Osteoblast (primary cell): ENCODE data around the gene TMEM119. TPM values are rescaled to one million over a fixed set of nuclear protein-coding genes. Genes with fewer than 3 reads are reported as not detected.

Experiments used
- DNase-seq: peaks from one replicate; pipeline ENCODE4 v3.0.0; 2011; ENCODE audit warnings: low spot score, mixed read lengths; ENCODE audit not compliant: insufficient read length; ENCODE audit errors: missing footprints
- H2AFZ ChIP-seq: 2 replicates; pipeline ENCODE4 v1.6.0; 2011; ENCODE audit warnings: mild to moderate bottlenecking, low read length
- H3K27ac ChIP-seq: 2 replicates; pipeline ENCODE4 v1.5.1; 2011; ENCODE audit warnings: mild to moderate bottlenecking, low read depth, low read length, moderate library complexity
- H3K27me3 ChIP-seq: 2 replicates; pipeline ENCODE4 v1.6.0; 2012; ENCODE audit warnings: mild to moderate bottlenecking, control low read depth, inconsistent platforms, low read length, moderate library complexity; ENCODE audit not compliant: insufficient read depth
- H3K36me3 ChIP-seq: 2 replicates; pipeline ENCODE4 v1.5.1; 2011; ENCODE audit warnings: mild to moderate bottlenecking, low read length, control low read depth, moderate library complexity; ENCODE audit not compliant: insufficient read depth
- H3K4me1 ChIP-seq: 2 replicates; pipeline ENCODE4 v1.5.1; 2011; ENCODE audit warnings: mild to moderate bottlenecking, low read length, control low read depth, moderate library complexity; ENCODE audit not compliant: insufficient read depth
- H3K4me2 ChIP-seq: 2 replicates; pipeline ENCODE4 v1.6.0; 2011; ENCODE audit warnings: mild to moderate bottlenecking, low read length; ENCODE audit not compliant: insufficient read depth
- H3K4me3 ChIP-seq: fragments of 200-600 bp; sonication (generic); 3 replicates; pipeline ENCODE4 v1.5.1; 2012; ENCODE audit warnings: mild to moderate bottlenecking, low read length, inconsistent platforms; ENCODE audit not compliant: insufficient read depth
- H3K79me2 ChIP-seq: 2 replicates; pipeline ENCODE4 v1.6.0; 2012; ENCODE audit warnings: mild to moderate bottlenecking, low read length, control low read depth, inconsistent platforms; ENCODE audit not compliant: insufficient read depth
- H3K9me3 ChIP-seq: 2 replicates; pipeline ENCODE4 v1.5.1; 2011; ENCODE audit warnings: low read depth, low read length, control low read depth
- H4K20me1 ChIP-seq: 2 replicates; pipeline ENCODE4 v1.6.0; 2012; ENCODE audit warnings: mild to moderate bottlenecking, low read length, control low read depth; ENCODE audit not compliant: insufficient read depth
- total RNA-seq: library from RNA; depleted of rRNA; stranded (reverse); fragments of >200 nt; gene quantifications from 2 replicates; pipeline ENCODE4 v1.2.3, GENCODE V29; 2012
- TF ChIP-seq, protein P1 (sequence below): IDR thresholded peaks from 2 replicates; pipeline ENCODE4 v1.5.1; 2011; ENCODE audit warnings: mild to moderate bottlenecking, low read depth, low read length, moderate library complexity; ENCODE audit errors: extremely low read depth

The TMEM119 gene, protein sequence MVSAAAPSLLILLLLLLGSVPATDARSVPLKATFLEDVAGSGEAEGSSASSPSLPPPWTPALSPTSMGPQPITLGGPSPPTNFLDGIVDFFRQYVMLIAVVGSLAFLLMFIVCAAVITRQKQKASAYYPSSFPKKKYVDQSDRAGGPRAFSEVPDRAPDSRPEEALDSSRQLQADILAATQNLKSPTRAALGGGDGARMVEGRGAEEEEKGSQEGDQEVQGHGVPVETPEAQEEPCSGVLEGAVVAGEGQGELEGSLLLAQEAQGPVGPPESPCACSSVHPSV
- total RNA-seq: 359 and 362 TPM in 2 replicates

DNA sequence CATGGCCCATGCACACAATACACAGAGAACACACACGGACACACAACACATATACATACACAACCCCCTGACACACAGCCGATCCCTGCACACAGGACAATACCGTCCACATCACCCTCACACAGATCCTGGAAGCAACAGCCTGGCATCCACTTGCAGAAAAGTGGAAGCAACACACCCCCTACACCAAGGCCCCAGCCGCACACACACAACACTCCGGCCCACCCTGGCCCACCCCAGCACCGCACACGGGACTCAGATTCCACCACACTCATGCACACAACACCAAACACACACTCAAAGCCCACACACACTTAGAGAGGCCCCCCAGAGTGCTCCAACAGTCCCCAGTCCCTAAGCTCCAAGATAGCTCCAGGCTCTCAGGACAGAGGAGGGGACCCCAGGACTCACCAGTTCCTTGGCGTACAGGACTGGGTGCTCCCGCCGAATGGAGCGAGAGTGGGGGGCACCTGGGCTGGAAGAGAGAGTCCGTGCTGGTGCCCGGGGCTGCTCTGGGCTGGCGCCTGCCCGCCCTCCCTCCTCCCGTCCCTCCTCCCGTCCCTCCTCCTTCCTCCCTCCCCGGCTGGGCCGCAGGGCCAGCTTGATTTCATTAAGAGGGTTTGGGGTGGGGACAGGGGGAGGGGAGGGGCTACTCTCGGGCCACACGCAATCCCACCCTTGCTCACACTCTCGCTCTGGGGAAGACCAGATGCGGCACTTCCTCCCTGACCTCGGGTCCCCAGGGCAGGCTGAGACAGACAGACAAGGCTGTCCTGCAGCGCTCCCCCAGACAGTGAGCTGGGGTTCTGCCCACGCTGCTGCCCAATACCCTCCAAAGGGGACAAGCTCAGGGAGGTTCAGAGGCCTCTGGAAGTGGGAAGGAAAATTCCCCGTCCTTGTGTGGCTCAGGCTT, at the start of gene TMEM119:
TSS of gene TMEM119 (minus strand) at position 526 of the 913 bp plus-strand sequence. CDS start 5,701 bp downstream, outside the sequence.
- DNase-seq: peak; percentile 95
- Histone ChIP-seq H3K79me2 (peaks cover 8% of the 10 kb centered on the region), H3K4me3 (peak within 1 kb of the TSS; percentile 72), H4K20me1 (peaks cover 3% of the 10 kb centered on the region), H3K27ac (peak within 1 kb of the TSS; percentile 56), H3K9me3 (no peaks in the 10 kb centered on the region), H3K4me2 (peak within 1 kb of the TSS; percentile 88), H3K27me3 (no peaks in the 10 kb centered on the region), H3K4me1 (peaks cover 8% of the 10 kb centered on the region), H3K36me3 (peaks cover 4% of the 10 kb centered on the region), H2AFZ (peak within 1 kb of the TSS; percentile 83)
- TF ChIP-seq, protein P1, sequence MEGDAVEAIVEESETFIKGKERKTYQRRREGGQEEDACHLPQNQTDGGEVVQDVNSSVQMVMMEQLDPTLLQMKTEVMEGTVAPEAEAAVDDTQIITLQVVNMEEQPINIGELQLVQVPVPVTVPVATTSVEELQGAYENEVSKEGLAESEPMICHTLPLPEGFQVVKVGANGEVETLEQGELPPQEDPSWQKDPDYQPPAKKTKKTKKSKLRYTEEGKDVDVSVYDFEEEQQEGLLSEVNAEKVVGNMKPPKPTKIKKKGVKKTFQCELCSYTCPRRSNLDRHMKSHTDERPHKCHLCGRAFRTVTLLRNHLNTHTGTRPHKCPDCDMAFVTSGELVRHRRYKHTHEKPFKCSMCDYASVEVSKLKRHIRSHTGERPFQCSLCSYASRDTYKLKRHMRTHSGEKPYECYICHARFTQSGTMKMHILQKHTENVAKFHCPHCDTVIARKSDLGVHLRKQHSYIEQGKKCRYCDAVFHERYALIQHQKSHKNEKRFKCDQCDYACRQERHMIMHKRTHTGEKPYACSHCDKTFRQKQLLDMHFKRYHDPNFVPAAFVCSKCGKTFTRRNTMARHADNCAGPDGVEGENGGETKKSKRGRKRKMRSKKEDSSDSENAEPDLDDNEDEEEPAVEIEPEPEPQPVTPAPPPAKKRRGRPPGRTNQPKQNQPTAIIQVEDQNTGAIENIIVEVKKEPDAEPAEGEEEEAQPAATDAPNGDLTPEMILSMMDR: no peak

DNA sequence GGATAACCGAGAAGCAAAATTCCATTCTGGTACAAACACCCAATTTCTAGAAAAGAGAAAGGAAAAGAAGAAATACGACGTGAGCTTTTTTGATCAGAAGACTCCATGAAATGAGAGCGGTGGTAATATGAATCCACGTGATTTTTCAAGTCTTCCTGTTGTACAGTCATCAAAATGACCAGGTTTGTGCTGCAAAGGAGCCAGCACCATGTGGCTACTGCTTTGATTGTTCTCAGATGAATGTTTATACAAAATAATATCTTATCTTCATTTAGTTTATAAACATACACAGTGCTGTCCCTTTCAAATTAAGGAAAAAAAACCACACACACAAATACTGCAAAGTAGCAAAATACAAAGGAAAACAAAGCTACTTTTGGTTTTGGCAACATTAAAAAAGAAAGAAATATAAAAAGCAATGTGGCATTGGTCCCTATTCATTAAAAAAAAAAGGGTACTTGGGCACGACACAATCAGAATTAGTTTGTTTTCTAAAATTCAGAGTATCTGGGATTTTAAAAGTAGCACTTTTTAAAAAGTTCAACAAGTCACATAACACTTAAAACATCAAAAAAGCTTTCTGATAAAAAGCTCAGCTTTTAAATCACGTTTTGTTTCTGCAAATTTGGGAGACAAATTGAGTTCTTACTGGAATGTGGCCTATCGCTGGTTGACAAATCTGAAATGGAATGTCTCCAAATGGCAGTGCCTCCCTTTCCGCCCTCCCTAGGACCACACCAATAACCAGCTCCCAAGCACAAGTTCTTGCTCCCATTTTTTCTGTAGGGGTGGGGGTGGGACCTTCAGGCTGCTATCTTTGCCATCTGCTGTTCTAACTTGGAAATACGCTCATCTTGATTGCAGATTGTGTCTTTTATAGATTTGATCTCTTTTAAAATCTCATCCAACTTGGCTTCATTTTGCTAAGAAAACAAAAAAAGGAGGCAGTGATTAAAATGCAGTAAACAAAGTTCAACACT, 49.0 kb upstream of the TMEM119 start:
- Histone ChIP-seq H3K4me3 (no peak overlapping the region), H3K4me1 (peaks cover 58% of the 10 kb centered on the region), H3K36me3 (peaks cover 64% of the 10 kb centered on the region), H4K20me1 (peaks cover 16% of the 10 kb centered on the region), H2AFZ (no peak overlapping the region), H3K27me3 (no peaks in the 10 kb centered on the region), H3K9me3 (no peaks in the 10 kb centered on the region), H3K4me2 (no peak overlapping the region), H3K27ac (no peak overlapping the region), H3K79me2 (peaks cover 42% of the 10 kb centered on the region)
- TF ChIP-seq, protein P1: peak; percentile 17
- no peak for DNase-seq

DNA sequence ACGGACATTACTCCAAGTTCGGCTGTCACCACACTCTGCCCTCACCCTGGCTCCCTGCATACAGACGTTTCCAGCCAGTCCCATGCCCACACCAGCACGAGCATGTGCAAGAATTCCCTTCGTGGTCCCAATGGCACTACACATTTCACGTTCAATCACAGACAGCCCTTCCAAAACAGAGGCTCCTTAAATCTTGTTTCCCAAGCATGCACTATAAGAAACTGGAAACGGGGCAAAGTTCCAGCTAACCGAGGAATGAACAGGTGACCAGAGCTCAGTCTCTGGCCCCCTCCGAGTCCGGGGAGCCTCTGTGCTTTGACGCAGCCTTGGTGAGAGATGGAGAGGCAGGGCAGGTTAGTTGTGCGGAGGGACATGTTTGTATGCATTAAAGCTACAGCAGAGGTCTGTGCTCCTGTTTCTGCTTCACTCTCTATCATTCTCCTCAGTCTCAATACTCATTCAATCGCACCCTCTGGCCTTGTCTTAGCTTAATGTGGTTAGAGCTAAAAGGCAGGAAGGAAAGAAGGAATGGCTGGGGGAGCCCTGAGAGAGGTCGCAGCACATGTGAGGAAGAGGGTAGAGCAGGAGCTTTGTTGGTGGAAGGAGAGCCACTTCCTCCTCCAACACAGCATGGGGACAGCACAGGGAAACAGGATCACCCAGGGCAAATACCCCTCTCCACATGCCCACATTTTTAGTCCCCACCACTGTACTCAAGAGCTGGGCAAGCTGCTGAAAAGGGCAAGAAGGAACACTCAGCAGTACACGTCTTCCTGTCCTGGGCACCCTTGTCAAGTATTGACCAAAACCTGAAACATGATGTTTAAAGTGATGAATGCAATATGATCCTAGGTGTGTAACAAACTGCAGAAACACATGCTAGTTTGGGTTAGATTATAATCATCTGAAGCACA, 48.1 kb upstream of the TMEM119 start:
- Histone ChIP-seq H3K4me3 (no peak overlapping the region), H3K4me2 (no peak overlapping the region), H3K9me3 (no peaks in the 10 kb centered on the region), H3K4me1 (peaks cover 56% of the 10 kb centered on the region), H3K36me3 (peaks cover 57% of the 10 kb centered on the region), H2AFZ (no peak overlapping the region), H3K79me2 (peaks cover 36% of the 10 kb centered on the region), H4K20me1 (peaks cover 23% of the 10 kb centered on the region), H3K27me3 (no peaks in the 10 kb centered on the region), H3K27ac (no peak overlapping the region)
- DNase-seq: no peak
- TF ChIP-seq, protein P1: no peak
